AG09319 (cell line): Measurements from ENCODE around the gene PFKP.

Experiments
- DNase-seq: peaks from one replicate; pipeline ENCODE4 v3.0.0-alpha.2; 2010; ENCODE audit warnings: low read depth; ENCODE audit errors: extremely low read depth
- CTCF ChIP-seq: IDR thresholded peaks from 2 replicates; pipeline ENCODE4 v1.5.1; 2011; ENCODE audit warnings: low read depth, mild to moderate bottlenecking, inconsistent platforms, low read length, moderate library complexity

Gene PFKP

DNA sequence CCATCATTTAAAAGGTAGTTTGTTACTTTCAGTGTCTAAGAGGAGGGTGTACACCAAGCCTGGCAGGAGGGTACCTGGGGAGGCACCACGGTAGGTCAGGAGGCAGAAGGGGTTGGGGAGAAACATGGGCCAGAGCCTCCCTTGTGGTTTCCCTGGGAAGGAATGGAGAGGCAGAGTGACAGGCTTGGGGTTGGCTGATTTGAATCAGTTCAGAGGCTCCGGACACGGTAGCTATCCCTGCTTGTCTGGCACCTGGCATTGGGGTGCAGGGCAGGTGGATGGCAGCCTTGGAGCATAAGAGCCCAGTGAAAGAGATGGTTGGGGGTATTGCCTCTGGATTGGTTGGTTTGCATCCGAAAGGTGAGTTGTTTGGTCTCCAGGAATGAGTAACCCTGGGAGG lies 30.2 kb upstream of the PFKP start:
- no peak for DNase-seq
- TF ChIP-seq CTCF, result no peak

- DNase-seq, result no peak
Observed at GRCh38 chr10:3040069-3040468, 27.3 kb upstream of the PFKP start.

DNA sequence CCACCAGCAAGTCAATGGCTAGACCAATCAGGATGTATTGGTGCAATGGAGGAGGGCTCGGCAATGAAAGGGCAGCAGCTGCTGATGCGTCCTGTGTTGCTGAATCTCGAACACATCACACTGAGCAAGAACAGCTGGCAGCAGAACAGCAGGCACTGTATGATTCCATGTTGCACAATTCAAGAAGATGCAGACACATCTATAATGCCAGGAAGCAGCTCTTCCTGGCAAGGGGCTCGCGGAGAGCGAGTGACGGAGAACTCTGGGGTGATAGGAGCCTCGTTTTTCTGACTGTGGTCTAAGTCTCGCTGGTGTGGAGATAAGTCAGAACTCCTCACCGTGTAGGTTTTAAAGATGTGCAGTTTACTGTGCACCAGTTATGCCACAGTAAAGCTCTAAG lies 24.8 kb upstream of the PFKP start:
- TF ChIP-seq CTCF, result no peak
- no peak for DNase-seq

More at GRCh38 chr10:3040069-3040468, 27.3 kb upstream of the PFKP start:
- TF ChIP-seq CTCF, result no peak

DNA sequence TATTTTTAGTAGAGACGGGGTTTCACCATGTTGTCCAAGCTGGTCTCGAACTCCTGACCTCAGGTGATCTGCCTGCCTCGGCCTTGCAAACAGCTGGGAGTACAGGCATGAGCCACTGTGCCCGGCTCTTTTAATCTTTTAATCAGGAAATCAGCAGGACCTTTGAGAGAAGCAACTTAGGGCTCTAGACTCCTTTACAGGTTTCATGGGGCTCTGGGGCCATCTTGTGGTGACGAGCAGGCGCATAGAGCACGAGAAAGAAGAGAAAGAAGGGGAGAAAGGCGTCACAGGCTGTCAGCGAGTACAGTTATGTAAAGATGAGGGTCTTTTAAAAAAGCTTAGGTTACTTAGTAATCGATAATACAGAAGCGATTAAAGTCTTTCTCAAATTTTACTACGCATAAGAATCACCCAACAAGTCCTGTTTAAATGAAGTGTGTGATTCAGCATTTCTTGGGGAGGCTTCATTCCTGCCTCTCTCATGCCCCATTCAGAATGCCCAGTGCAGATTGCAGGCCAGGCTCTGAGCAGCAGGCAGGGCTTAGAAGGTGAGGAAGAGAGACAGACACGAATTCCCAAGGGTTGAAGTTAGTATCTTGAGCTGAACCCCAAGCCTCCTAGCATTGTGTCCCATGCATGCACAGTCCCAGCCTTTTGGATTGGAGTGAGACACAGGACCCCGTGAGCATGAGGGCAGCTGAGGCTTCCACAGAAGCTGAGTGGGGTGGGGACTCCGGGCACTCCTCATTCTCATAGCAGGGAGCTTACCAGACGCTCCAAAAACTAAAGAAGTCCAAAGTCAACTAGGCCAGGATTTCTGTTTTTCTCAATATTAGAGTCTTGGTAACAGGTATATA lies 23.6 kb upstream of the PFKP start:
- DNase-seq, result peak; percentile 53
- TF ChIP-seq CTCF, result peak; percentile 94

GRCh38 chr10:3045471-3046209 lies 21.7 kb upstream of the PFKP start:
- peak; percentile 52 for DNase-seq
- peak; percentile 17 for TF ChIP-seq CTCF

GRCh38 chr10:3046210-3046779 lies 21.1 kb upstream of the PFKP start:
- no peak for TF ChIP-seq CTCF
- DNase-seq, result no peak
